Measurements from ENCODE around the gene CLSTN1. TPM values are rescaled to one million over a fixed set of nuclear protein-coding genes. Genes with fewer than 3 reads are reported as not detected.

Gene CLSTN1
- total and polyA plus RNA-seq, 2 donors (not counting 1 experiment from before 2014, with no cell fraction given) = 34.9 to 81.4 TPM

- Histone ChIP-seq H3K9me3 (ENCODE audit: control extremely low read depth in 1 of 3, control insufficient read depth in 2 of 3, insufficient read depth in 1 of 3, low read length in 2 of 3) (no peaks in the 10 kb centered on the region), H3K79me2 (ENCODE audit: control insufficient read depth, insufficient read depth, low read length) (no peaks in the 10 kb centered on the region), H3K27me3 (replicated peaks in 1 of 4; ENCODE audit: control extremely low read depth in 1 of 4, control insufficient read depth in 3 of 4, insufficient read depth in 4 of 4, low read length in 3 of 4) (no peaks in the 10 kb centered on the region), H3K4me3 (ENCODE audit: control extremely low read depth in 1 of 5, extremely low read depth in 1 of 5, insufficient read depth in 1 of 5, low read depth in 2 of 5, low read length in 4 of 5) (no peak overlapping the region), H2AFZ (ENCODE audit: insufficient read depth, low read depth, low read length, poor library complexity, severe bottlenecking) (no peak overlapping the region), H3K9ac (ENCODE audit: low read length) (no peak overlapping the region), H3K4me1 (ENCODE audit: control insufficient read depth in 2 of 2, insufficient read depth in 2 of 2, low read length in 2 of 2) (peaks cover 11 to 21% of the 10 kb centered on the region in 2 donors), H4K20me1 (ENCODE audit: control insufficient read depth, insufficient read depth, low read length, poor library complexity, severe bottlenecking) (peaks cover 43% of the 10 kb centered on the region), H3K4me2 (replicated peaks; ENCODE audit: low read depth, low read length, poor library complexity, severe bottlenecking) (no peak overlapping the region), H3K36me3 (replicated peaks in 1 of 2; ENCODE audit: control extremely low read depth in 1 of 2, control insufficient read depth in 1 of 2, extremely low read depth in 1 of 2, insufficient read depth in 2 of 2, low read length in 1 of 2) (peaks cover 0 to 96% of the 10 kb centered on the region in 2 experiments), H3K27ac (ENCODE audit: low read length in 2 of 2) (peak overlapping the region in 1 of 2 donors; percentile 53)
- 87% methylated on average over 14 of the region's 18 CpGs for WGBS (ENCODE audit: insufficient coverage)
- intact Hi-C loops (cut with micrococcal nuclease) = no loop called here
- TF ChIP-seq EZH2 (IDR thresholded peaks at IDR 0.05; ENCODE audit: borderline replicate concordance, insufficient read depth, low read depth, low read length, poor library complexity, severe bottlenecking) (no peak), CTCF (IDR thresholded peaks at IDR 0.05) (no peak)
- peak overlapping the region; percentile 47 for H3K27ac Mint-ChIP-seq
- ChIA-PET POLR2A (interaction anchor here (0.5 to 0.6 kb wide), 2 partner anchors 36 to 80 kb away, joined by 3 to 7 read pairs; no protein-coding TSS in a partner anchor), CTCF (interaction anchor here (0.7 to 1.7 kb wide), 8 partner anchors 7 to 116 kb away, joined by 3 to 8 read pairs (median 4); no protein-coding TSS in a partner anchor)
- no peaks in the 10 kb centered on the region for H3K27me3 Mint-ChIP-seq
- H3K9me3 Mint-ChIP-seq (ENCODE audit: insufficient read depth) = no peaks in the 10 kb centered on the region
- no peak overlapping the region for H3K4me3 Mint-ChIP-seq
- H3K4me1 Mint-ChIP-seq = peaks cover 31% of the 10 kb centered on the region
- DNase-seq (no peak), ATAC-seq (ENCODE audit: low read depth) (no peak)
Measured at GRCh38 chr1:9732123-9732971, 91.4 kb downstream of the CLSTN1 start.

GRCh38 chr1:9731561-9731960 lies 92.2 kb downstream of the CLSTN1 start:
- no peaks in the 10 kb centered on the region for H3K9me3 ChIP-seq (ENCODE audit: control extremely low read depth in 1 of 3, control insufficient read depth in 2 of 3, insufficient read depth in 1 of 3, low read length in 2 of 3)
- no peak for DNase-seq
- WGBS (ENCODE audit: insufficient coverage) = 96% methylated on average over 17 of the region's 18 CpGs
- intact Hi-C loops (cut with micrococcal nuclease) = no loop called here
- H3K4me1 ChIP-seq (ENCODE audit: control insufficient read depth in 2 of 2, insufficient read depth in 2 of 2, low read length in 2 of 2) = peaks cover 11 to 21% of the 10 kb centered on the region in 2 donors
- no peak overlapping the region for H3K4me3 ChIP-seq (ENCODE audit: control extremely low read depth in 1 of 5, extremely low read depth in 1 of 5, insufficient read depth in 1 of 5, low read depth in 2 of 5, low read length in 4 of 5)
- H4K20me1 ChIP-seq (ENCODE audit: control insufficient read depth, insufficient read depth, low read length, poor library complexity, severe bottlenecking) = peaks cover 43% of the 10 kb centered on the region
- no peak for TF ChIP-seq EZH2 (IDR thresholded peaks at IDR 0.05; ENCODE audit: borderline replicate concordance, insufficient read depth, low read depth, low read length, poor library complexity, severe bottlenecking)
- no peak for TF ChIP-seq CTCF (IDR thresholded peaks at IDR 0.05)
- H3K27me3 ChIP-seq (replicated peaks in 1 of 4; ENCODE audit: control extremely low read depth in 1 of 4, control insufficient read depth in 3 of 4, insufficient read depth in 4 of 4, low read length in 3 of 4) = no peaks in the 10 kb centered on the region
- no peak overlapping the region for H3K9ac ChIP-seq (ENCODE audit: low read length)
- Mint-ChIP-seq H3K4me1 (peaks cover 31% of the 10 kb centered on the region), H3K4me3 (no peak overlapping the region), H3K27me3 (no peaks in the 10 kb centered on the region), H3K9me3 (ENCODE audit: insufficient read depth) (no peaks in the 10 kb centered on the region), H3K27ac (peak overlapping the region; percentile 69)
- H3K36me3 ChIP-seq (replicated peaks in 1 of 2; ENCODE audit: control extremely low read depth in 1 of 2, control insufficient read depth in 1 of 2, extremely low read depth in 1 of 2, insufficient read depth in 2 of 2, low read length in 1 of 2) = peaks cover 0 to 94% of the 10 kb centered on the region in 2 experiments
- H3K4me2 ChIP-seq (replicated peaks; ENCODE audit: low read depth, low read length, poor library complexity, severe bottlenecking) = no peak overlapping the region
- H2AFZ ChIP-seq (ENCODE audit: insufficient read depth, low read depth, low read length, poor library complexity, severe bottlenecking) = no peak overlapping the region
- no peak overlapping the region for H3K27ac ChIP-seq (ENCODE audit: low read length in 2 of 2)
- no peaks in the 10 kb centered on the region for H3K79me2 ChIP-seq (ENCODE audit: control insufficient read depth, insufficient read depth, low read length)
- ChIA-PET CTCF (interaction anchor here (0.7 to 1.2 kb wide), 4 partner anchors 15 to 115 kb away, joined by 3 to 5 read pairs (median 4); no protein-coding TSS in a partner anchor), POLR2A (no interaction called here)
- no peak for ATAC-seq (ENCODE audit: low read depth)

Data from B cell (primary cell).